Measurements from ENCODE around the gene INO80D.
"Not testable (repeated sequence)": the region's sequence is repeated elsewhere in the genome, so short reads cannot be mapped to it uniquely, and the experiment has no call there.

- not testable (repeated sequence) for TF ChIP-seq SIN3A (IDR thresholded peaks at IDR 0.05; ENCODE audit: low read depth); CTCF (IDR thresholded peaks at IDR 0.05 in 2 of 3, conservative IDR thresholded peaks at IDR 0.05 in 1 of 3; ENCODE audit: borderline replicate concordance in 1 of 3, insufficient read depth in 1 of 3, low read depth in 2 of 3, low read length in 2 of 3); SP1 (IDR thresholded peaks at IDR 0.05; ENCODE audit: low read depth); RAD21 (IDR thresholded peaks at IDR 0.05; ENCODE audit: low read depth); POLR2AphosphoS5 (IDR thresholded peaks at IDR 0.05; ENCODE audit: low read depth, low read length); EZH2 (IDR thresholded peaks at IDR 0.05); POLR2A (IDR thresholded peaks at IDR 0.05; ENCODE audit: borderline replicate concordance, extremely low read depth, insufficient read depth, insufficient read length); EZH2phosphoT487 (IDR thresholded peaks at IDR 0.05; ENCODE audit: borderline replicate concordance); YY1 (IDR thresholded peaks at IDR 0.05; ENCODE audit: extremely low read depth, insufficient replicate concordance, low read depth, low read length); EGR1 (IDR thresholded peaks at IDR 0.05; ENCODE audit: low read depth); MAX (IDR thresholded peaks at IDR 0.05)
Measured at GRCh38 chr2:206098872-206099271, 12.9 kb upstream of the INO80D start.

Measured in HCT116 (cell line).